ENCODE data around the gene PNKD. TPM values are rescaled to one million over a fixed set of nuclear protein-coding genes. Genes with fewer than 3 reads are reported as not detected.

The PNKD gene
- total RNA-seq, 1 donor, result 26.8 TPM

DNA sequence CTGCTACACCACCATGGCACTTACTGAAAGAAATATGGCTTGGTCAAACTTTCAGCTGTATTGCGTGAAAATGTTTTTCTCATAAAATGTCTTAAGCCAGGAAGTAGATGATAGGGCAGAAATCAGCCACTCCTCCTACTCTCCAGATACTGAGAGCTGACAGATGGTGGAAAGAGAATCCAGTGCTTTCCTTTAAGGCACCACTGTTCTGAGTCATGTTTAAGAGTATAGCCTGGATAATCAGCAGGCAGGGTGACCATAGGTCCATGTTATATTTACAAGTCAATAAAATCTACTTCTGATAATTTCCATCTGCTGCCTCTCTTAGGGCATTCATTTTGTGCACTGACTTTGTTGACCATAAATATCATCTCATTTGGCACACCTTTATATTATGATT, 31.4 kb upstream of the PNKD start:
- DNase-seq (ENCODE audit: low read depth), result peak; percentile 93
- no peak overlapping the region for H3K4me3 ChIP-seq (ENCODE audit: low read depth, low read length)
- TF ChIP-seq, protein P1, sequence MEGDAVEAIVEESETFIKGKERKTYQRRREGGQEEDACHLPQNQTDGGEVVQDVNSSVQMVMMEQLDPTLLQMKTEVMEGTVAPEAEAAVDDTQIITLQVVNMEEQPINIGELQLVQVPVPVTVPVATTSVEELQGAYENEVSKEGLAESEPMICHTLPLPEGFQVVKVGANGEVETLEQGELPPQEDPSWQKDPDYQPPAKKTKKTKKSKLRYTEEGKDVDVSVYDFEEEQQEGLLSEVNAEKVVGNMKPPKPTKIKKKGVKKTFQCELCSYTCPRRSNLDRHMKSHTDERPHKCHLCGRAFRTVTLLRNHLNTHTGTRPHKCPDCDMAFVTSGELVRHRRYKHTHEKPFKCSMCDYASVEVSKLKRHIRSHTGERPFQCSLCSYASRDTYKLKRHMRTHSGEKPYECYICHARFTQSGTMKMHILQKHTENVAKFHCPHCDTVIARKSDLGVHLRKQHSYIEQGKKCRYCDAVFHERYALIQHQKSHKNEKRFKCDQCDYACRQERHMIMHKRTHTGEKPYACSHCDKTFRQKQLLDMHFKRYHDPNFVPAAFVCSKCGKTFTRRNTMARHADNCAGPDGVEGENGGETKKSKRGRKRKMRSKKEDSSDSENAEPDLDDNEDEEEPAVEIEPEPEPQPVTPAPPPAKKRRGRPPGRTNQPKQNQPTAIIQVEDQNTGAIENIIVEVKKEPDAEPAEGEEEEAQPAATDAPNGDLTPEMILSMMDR (IDR thresholded peaks at IDR 0.05; ENCODE audit: insufficient read depth, low read depth, low read length), result no peak

DNA sequence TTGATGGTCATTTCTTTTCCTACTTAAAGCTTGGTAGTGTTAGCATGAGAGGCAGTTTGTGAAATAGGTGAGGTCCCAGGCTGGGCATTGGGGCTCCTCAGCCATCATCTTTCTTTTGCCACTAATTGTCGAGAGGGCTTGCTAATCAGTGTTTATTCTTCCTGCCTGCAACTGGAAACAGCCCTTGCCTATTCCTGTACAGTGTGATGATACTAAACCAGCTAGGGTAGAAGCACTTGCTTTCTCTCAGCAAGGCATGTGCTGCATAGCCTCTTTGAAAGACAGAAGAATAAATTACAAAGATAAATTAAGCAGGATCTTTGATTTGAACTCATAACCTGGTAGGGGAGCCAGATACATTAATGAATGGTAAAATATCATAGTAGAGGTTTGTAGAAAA, 26.1 kb upstream of the PNKD start:
- no peak overlapping the region for H3K4me3 ChIP-seq (ENCODE audit: low read depth, low read length)
- no peak for DNase-seq (ENCODE audit: low read depth)
- TF ChIP-seq, protein P1 (IDR thresholded peaks at IDR 0.05; ENCODE audit: insufficient read depth, low read depth, low read length), result no peak

DNA sequence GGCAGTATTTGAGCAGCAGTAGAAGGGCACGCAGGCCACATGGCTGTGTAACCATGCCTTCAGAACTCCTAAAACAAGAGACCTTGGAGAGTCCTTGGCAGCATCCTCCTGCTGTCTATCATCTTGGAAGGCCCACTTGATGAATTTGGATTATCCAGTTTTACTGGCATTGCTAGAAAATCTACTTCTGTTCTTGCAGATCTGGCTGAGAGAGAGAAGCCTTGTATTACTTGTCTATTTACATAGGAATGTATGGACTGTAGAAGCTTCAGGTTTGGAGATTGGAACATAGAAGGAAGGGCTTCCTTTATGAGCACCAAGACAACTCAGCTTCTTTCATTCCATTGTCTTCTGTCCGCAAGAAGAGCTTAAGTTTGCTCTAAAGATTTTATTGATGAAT, 25.7 kb upstream of the PNKD start:
- TF ChIP-seq, protein P1 (IDR thresholded peaks at IDR 0.05; ENCODE audit: insufficient read depth, low read depth, low read length), result no peak
- no peak for DNase-seq (ENCODE audit: low read depth)
- H3K4me3 ChIP-seq (ENCODE audit: low read depth, low read length), result no peak overlapping the region

DNA sequence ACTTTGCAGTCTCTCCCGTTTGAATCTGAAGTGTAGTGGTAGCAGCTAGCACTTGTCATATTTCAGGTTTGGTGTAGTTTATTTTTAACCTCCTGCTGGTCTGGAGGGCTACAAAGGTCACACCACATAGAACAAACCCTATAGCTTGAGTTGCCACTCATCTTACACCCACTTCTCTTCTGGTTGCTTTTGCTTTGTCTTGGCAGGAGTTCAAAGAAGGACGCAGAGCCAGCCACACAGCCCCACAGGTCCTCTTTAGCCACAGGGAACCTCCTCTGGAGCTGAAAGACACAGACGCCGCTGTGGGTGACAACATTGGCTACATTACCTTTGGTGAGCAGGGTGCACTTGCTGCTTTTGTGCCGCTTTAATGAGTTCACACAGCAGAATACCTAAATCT, 25.1 kb upstream of the PNKD start:
- no peak overlapping the region for H3K4me3 ChIP-seq (ENCODE audit: low read depth, low read length)
- DNase-seq (ENCODE audit: low read depth), result no peak
- TF ChIP-seq, protein P1 (IDR thresholded peaks at IDR 0.05; ENCODE audit: insufficient read depth, low read depth, low read length), result no peak

DNA sequence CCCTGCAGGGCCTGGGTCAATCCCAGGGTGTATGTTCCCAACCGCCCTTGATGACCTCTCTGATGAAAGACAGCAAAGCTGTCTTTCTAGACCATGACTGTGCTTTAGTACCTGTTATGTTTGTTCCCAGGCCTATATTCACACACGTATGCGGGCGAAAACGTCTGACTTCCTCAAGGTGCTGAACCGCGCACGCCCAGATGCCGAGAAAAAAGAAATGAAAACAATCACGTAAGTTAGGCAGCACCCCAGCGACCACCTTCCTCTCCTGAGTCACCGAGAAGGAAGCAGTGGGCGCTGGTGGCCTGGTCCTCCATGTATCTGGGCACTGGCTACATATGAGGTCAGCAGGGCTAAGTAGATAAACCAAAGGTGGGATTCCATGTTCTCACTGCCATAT, 20.6 kb upstream of the PNKD start:
- DNase-seq (ENCODE audit: low read depth), result no peak
- no peak overlapping the region for H3K4me3 ChIP-seq (ENCODE audit: low read depth, low read length)
- TF ChIP-seq, protein P1 (IDR thresholded peaks at IDR 0.05; ENCODE audit: insufficient read depth, low read depth, low read length), result no peak

DNA sequence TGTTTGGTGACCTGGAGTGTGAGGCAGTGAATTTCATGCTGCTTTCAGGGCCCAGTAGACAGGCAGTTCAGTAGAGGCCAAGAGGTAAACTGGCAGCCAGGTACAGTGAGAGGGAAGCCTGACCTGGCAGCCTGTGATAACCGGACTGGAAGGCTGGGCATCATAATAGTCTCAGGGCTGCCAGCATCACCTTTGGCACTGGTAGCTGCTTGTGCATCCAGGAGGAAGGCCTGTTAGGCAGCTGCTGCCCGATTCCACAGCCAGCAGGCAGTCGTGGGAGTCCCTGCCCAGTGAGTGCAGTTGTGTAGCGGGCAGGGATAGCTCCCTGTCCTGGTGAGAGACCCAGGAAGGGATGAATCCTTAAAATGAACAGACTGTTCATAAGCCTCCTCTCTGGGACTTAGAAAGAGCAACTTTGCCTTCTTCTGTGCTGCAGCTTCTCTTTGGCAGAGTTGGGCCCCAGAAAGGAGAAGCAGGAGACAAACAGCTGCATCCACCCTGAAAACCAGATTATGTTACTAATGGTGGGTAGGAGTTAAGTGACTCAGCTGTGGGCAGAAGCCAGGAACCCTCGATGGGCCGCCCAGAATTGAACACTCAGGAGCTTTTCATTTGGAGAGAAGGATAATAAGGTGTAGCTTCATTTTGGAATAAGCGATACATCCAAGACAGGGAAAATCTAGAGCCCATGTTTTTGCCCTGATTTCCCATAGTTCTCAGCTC, 17.6 kb upstream of the PNKD start:
- TF ChIP-seq, protein P1 (IDR thresholded peaks at IDR 0.05; ENCODE audit: insufficient read depth, low read depth, low read length), result no peak
- H3K4me3 ChIP-seq (ENCODE audit: low read depth, low read length), result no peak overlapping the region
- DNase-seq (ENCODE audit: low read depth), result no peak

DNA sequence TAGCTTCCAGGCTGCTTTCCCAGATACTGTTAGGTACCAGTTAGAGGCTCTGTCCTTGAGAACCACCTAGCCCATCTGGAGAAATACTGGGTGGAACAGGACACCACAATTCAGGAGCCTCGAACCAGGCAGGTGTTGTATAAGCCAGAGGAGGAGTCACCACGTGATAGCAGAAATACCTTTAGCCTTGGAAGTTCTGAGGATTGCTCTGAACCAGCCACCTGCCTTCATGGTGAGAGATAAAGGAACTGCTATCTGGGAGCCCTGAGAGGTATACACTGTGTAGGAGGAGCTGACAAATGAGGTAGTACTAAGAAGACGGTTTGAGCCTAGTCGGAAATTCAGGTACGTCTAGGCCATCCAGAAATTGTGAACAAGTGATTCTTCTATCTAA, 17.1 kb upstream of the PNKD start:
- no peak for DNase-seq (ENCODE audit: low read depth)
- no peak overlapping the region for H3K4me3 ChIP-seq (ENCODE audit: low read depth, low read length)
- TF ChIP-seq, protein P1 (IDR thresholded peaks at IDR 0.05; ENCODE audit: insufficient read depth, low read depth, low read length), result no peak

All from fibroblast of villous mesenchyme (primary cell).